Smooth muscle cell of the brain vasculature (primary cell): ENCODE measurements around the gene LAP3.
"Not testable (repeated sequence)": the region's sequence is repeated elsewhere in the genome, so short reads cannot be mapped to it uniquely, and the experiment has no call there.

ENCODE experiments used
- DNase-seq: peaks from one replicate; pipeline ENCODE4 v3.0.0-alpha.2; 2012; ENCODE audit warnings: low read depth, low spot score

Gene LAP3

GRCh38 chr4:17561195-17561909 lies 15.6 kb upstream of the LAP3 start:
- no peak for DNase-seq

DNA sequence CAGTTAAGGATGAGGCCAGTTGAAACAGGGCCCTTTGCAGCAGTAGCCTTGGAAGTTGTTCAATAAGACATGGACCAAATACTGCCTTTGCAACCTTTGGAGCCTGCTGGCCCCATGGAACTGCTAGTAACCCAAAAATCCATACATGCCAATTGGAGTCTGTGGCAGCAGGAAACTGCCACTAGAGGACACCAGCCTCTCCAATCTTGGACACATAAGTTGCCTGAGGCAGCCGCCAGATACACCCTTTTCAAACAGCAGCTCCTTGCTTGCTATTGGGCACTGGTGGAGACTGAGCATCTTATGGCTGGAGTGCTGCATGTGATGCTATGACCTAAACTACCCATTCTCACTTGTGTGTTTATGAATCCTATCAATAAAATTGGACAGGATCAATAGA lies 14.8 kb upstream of the LAP3 start:
- DNase-seq, result no peak

DNA sequence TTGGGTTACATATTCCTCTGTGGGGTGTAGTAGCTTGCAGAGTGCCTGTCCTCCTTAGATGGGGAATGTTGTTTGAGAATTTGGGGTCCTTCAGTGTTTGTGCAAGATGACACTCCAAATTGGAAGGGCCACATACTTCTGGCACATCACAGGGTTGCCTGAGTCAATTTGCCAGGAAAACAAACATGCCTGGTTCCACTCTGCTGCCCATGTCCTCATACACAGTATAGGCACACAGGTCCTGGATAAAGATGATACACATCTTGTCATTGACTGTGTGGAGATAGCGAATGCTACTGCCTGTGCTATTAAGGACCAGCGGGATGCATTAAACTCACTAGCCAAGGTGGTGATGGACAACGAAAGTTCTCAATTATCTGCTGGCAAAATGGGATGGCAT lies 11.2 kb upstream of the LAP3 start:
- DNase-seq, result no peak

GRCh38 chr4:17567271-17567670 lies 9.7 kb upstream of the LAP3 start:
- no peak for DNase-seq

DNA sequence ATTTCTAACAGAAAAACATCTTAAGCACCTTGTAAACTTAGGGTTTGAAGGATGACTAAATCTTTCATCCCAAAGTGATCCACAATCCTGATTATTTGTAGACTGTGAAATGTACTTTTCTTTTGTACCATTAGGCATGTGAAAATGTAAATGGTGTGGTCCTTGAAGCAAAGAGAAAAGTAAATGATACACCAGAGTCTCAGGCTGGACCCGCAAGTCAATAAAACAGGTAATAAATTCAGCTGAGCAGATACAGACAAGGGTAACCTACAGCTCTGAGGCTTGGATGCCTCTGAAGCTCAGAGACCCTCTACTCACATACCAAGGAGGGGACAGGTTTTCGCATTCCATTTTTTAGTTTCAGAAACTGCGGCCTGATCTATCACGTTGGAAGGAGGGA lies 2.8 kb upstream of the LAP3 start:
- DNase-seq, result no peak

GRCh38 chr4:17575177-17575576 lies 1.8 kb upstream of the LAP3 start:
- not testable (repeated sequence) for DNase-seq

- DNase-seq, result no peak
These were observed 875 bp downstream of the LAP3 start for GRCh38 chr4:17577665-17578481.

- DNase-seq, result no peak
These were observed 1.5 kb downstream of the LAP3 start for GRCh38 chr4:17578482-17578891.

GRCh38 chr4:17580969-17581368 lies 4.0 kb downstream of the LAP3 start:
- no peak for DNase-seq

DNA sequence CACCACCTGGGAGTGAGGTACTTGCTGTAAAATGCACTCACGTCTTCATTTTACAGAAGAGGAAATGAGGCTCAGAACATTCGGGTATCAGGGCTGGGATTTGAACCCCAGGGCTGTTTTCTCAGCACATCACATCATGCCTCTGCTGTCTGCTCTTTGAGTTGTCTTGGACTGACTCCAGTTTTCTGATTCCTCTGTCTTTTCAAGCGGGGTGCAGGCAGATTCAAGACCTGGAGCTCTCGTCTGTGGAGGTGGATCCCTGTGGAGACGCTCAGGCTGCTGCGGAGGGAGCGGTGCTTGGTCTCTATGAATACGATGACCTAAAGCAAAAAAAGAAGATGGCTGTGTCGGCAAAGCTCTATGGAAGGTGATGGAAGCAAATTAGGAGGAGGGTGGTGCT lies 6.3 kb downstream of the LAP3 start:
- no peak for DNase-seq

DNA sequence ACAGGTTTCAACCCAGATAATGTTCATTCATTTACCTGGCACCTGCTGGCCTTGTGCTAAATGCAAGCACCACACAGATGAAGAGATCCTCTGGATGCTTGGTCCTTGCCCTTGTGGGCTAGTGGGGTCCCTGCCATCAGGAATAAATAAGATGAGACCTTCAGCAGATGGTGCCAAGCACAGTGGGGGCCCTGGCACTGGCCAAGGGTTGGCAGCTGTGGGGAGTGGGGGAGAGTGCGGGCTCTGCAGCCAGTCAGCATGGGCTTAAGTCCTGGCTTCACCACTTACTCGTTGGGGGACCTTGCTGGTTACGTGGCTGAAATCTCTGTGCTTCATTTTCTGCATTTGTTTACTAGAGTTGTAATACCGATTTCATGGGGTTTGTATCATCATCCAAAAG lies 6.9 kb downstream of the LAP3 start:
- DNase-seq, result no peak

DNA sequence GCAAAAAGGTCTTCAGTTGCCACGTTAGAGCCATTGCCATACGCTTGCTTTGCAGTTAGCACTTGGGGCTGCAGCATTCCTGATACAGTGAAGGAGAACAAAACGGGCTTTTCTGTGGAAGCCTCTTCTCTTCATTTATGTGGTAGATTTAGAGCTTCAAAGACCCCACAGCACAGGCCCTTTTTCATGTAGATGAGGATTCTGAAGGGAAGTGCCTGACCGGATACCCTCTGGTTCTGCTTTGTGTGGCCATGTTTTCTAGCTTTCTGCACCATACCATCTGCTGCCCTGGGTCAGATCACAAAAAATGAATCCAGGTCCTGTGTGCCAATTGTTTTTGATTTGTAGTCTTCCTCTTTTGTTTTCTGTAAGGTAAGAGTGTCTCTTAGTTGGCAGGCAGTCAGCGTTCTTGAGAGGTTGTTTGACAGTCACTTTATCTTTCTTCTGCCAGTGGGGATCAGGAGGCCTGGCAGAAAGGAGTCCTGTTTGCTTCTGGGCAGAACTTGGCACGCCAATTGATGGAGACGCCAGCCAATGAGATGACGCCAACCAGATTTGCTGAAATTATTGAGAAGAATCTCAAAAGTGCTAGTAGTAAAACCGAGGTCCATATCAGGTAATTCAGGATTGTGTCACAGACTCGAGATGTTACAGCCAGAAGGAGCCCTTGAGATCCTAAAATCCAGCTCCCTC lies 7.7 kb downstream of the LAP3 start:
- DNase-seq, result no peak

- no peak for DNase-seq
These were observed 10.3 kb downstream of the LAP3 start for GRCh38 chr4:17587094-17587822.

DNA sequence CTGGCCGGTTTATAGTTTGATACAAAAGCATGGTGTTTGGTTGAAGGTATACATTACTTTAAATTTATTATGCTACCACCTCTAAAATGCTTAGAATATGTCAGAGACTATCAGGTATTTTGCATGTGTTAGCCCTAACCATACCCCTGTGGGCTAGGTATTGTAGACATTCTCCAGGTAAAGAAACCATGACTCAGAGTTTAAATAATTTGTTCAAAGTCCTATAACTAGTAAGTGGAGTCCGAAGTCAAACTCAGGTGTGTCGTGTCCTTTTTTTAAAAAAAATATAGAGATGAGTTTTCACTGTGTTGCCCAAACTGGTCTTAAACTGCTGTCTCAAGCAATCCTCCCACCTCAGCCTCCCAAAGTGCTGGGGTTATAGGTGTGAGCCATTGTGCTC lies 12.4 kb downstream of the LAP3 start:
- DNase-seq, result no peak

DNA sequence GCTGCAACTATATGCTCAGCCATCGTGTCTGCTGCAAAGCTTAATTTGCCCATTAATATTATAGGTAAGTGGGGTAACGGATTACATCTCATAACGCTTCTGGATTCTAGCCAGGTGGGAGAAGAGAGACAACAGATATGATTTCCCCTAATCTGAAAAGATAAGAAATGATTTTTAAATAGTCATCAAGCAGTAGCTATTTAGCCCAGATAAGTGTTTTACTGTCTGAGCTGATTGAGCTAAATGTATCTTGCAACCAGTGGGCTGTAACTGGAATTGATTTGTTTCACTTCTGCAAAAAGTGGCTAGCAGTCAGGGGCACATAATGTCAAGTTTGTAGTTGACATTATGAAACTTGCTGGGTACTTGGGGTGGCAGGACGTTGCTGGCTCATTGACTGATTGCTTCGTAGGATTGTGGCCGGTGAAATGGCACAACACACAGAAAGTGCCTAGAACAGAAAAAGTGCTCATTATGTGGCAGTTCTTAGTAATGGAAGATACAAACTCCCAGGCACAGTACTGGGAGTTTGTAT lies 18.5 kb downstream of the LAP3 start:
- DNase-seq, result no peak

- no peak for DNase-seq
These were observed 20.5 kb downstream of the LAP3 start for GRCh38 chr4:17597517-17597916.

DNA sequence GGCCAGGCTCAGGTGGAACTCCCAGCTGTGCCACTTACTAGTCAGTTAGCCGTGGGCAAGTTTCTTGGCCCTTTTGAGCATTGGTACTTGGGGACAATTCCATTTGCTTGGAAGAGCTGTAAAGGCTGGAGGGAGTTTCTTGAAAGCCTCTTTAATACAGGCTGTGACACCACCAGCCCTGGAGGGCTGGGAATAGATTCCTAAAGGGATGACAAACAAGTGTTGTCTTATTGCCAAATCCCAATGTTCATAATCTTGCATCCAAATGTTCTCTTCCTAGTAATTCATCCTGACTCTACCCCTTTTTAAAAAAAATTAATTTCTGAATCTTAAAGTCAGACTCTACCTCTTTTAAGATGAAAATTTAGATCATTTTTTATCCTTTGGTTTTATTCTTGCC lies 22.8 kb downstream of the LAP3 start:
- DNase-seq, result no peak

GRCh38 chr4:17605236-17605635 lies 28.2 kb downstream of the LAP3 start:
- no peak for DNase-seq

DNA sequence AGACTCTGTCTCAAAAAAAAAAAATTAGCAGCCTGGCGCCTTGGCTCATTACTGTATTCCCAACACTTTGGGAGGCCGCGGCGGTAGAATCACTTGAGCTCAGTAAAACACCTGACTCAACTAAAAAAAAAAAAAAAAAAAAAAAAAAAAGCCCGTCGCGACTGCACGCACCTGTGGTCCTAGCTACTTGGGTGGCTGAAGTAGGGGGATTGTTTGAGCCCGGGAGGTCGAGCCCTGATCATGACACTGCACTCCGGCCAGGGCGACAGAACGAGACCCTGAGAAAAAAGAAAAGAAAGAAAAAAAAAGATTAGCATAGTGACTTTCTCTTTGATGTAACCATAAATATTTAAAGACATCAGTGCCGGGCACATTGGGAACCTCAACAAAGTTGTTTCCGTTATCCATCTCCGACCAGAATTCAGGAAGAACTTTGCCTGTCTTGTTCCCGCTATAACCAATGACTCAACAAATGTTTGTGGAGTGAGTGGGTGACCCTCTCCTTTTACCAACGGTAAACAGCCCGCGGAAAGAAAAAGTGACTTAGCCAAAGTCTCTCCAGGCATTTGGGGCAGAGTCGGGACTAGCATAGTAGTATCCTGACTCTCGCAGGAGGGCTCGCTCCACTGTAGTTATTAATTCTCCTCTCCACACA lies 36.9 kb downstream of the LAP3 start:
- no peak for DNase-seq

DNA sequence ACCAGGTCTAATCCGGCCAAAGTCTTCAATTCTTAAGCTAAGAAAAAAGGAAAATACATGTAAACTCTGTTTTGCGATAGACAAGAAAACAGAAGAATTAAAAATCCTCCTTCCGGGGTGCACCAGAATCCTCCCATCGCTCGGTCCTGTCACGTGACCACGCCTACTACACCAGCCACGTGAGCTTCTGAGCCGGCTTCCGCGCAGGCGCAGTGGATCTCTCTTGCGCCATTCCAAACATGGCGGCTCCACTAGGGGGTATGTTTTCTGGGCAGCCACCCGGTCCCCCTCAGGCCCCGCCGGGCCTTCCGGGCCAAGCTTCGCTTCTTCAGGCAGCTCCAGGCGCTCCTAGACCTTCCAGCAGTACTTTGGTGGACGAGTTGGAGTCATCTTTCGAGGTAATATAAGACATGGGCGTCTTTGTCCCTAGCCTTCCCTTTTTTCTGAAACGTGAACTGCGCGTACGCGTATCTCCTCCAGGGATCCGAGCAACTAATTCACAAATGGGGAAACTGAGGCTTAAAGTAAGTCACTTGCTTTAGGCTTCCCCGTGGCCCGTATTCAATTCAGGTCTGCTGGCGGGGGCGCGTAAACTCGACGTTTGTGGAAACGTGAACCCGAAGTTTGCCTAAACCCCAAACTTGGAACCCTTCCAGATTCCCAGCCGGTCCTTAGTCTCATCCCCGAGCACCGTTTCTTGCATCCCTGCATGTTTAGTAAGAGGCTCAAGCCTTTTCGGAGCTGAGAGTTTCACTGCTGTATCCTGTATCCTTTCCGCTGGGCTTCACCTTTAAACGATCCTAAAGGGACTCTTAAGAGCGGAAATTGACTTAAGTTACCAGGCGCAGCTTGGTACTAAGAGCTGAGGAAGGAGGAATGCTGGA lies 37.7 kb downstream of the LAP3 start, which contains the start of gene MED28:
TSS of gene MED28 (plus strand) at position 226 of the 884 bp plus-strand sequence. CDS start at position 240, 14 bp downstream.
- DNase-seq, result peak; percentile 87
